CMK (cell line): ENCODE results near the gene PDE6C.

ENCODE experiments used
- DNase-seq: peaks from one replicate; pipeline ENCODE4 v3.0.0-alpha.2; 2010; ENCODE audit warnings: low read depth

The PDE6C gene

GRCh38 chr10:93612311-93612710, at the start of gene PDE6C:
Gene PDE6C (plus strand): TSS chr10:93612537. CDS start chr10:93612726, 189 bp downstream.
- DNase-seq, result no peak

- DNase-seq, result no peak
Observed at GRCh38 chr10:93565446-93565845, 46.9 kb upstream of the PDE6C start.

- DNase-seq, result no peak
Observed at GRCh38 chr10:93566435-93567276, 45.7 kb upstream of the PDE6C start, which contains the start of gene FFAR4. Gene FFAR4 (plus strand): TSS chr10:93566665. CDS start chr10:93566721, 56 bp downstream.

- no peak for DNase-seq
Observed at GRCh38 chr10:93567277-93568104, 44.8 kb upstream of the PDE6C start.

GRCh38 chr10:93568105-93568390, 44.3 kb upstream of the PDE6C start:
- DNase-seq, result no peak

- no peak for DNase-seq
Observed at GRCh38 chr10:93570383-93570782, 42.0 kb upstream of the PDE6C start.

- DNase-seq, result no peak
Observed at GRCh38 chr10:93572606-93573005, 39.7 kb upstream of the PDE6C start.

GRCh38 chr10:93573051-93573909, 39.1 kb upstream of the PDE6C start:
- DNase-seq, result peak; percentile 24

- DNase-seq, result no peak
Observed at GRCh38 chr10:93573924-93574323, 38.4 kb upstream of the PDE6C start.

GRCh38 chr10:93576888-93577287, 35.4 kb upstream of the PDE6C start:
- DNase-seq, result no peak

- DNase-seq, result no peak
Observed at GRCh38 chr10:93577565-93577964, 34.8 kb upstream of the PDE6C start.

- no peak for DNase-seq
Observed at GRCh38 chr10:93579089-93579488, 33.2 kb upstream of the PDE6C start.

GRCh38 chr10:93579985-93580711, 32.2 kb upstream of the PDE6C start:
- no peak for DNase-seq

GRCh38 chr10:93580828-93581227, 31.5 kb upstream of the PDE6C start:
- DNase-seq, result no peak

- no peak for DNase-seq
Observed at GRCh38 chr10:93584445-93584844, 27.9 kb upstream of the PDE6C start.

- DNase-seq, result no peak
Observed at GRCh38 chr10:93589648-93590562, 22.4 kb upstream of the PDE6C start.

GRCh38 chr10:93590638-93591037, 21.7 kb upstream of the PDE6C start:
- DNase-seq, result no peak

GRCh38 chr10:93591065-93591808, 21.1 kb upstream of the PDE6C start:
- no peak for DNase-seq

GRCh38 chr10:93593254-93593653, 19.1 kb upstream of the PDE6C start:
- DNase-seq, result no peak

GRCh38 chr10:93593749-93594148, 18.6 kb upstream of the PDE6C start:
- no peak for DNase-seq
